Measurements from ENCODE around the gene SETD1B.
"Not testable (repeated sequence)": the region's sequence is repeated elsewhere in the genome, so short reads cannot be mapped to it uniquely, and the experiment has no call there.

The SETD1B gene

GRCh38 chr12:121803861-121804416, at the start of gene SETD1B:
Gene SETD1B, plus strand, starts transcription at chr12:121804009. Its CDS starts 729 bp downstream, at chr12:121804738.
- DNase-seq = peak; percentile 65

DNA sequence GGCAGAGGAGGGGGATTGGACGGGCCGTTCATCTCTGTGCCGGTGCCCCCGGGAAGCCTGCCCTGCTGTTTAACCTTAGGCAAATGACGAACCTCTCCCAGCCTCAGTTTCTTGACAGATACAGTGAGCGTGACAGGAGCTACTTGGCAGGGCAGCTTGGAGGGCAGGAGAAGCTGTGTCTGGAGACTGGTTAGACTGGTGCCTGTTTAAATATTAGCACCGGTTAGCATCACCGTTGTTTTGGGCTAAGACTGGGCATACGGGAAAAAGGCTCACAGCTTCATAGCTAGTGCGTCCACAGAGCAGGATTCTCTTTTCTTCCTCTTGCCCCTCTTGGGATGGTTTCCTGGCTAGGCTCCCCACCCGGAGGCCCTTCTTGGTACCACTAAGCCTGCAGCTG, 49.0 kb upstream of the SETD1B start:
- DNase-seq = no peak

DNA sequence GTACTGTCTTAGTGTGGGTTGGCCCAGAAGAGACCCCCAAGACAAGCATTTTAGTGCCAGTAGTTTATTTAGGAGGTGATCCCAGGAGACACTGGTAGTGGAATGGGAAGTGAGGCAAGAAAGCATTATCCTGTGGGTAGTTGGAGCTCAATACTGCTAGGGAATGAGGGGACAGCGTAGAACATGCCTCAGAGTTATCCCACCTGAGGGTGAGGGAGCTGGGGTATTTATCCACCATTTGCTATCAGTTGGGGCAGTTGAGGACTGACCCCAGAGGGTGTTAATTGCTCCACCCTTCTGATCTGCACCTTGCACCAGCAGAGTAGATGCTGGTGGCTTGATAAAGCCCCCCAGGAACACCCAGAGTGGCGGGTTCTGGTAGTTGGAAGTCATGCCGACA, 48.2 kb upstream of the SETD1B start:
- no peak for DNase-seq

DNA sequence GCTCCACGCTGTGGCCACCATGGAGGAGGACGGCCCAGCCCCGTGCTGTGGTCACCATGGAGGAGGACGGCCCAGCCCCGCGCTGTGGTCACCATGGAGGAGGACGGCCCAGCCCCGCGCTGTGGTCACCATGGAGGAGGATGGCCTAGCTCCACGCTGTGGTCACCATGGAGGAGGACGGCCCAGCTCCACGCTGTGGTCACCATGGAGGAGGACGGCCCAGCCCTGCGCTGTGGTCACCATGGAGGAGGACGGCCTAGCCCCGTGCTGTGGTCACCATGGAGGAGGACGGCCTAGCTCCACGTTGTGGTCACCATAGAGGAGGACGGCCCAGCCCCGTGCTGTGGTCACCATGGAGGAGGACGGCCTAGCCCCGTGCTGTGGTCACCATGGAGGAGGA, 45.3 kb upstream of the SETD1B start:
- DNase-seq = not testable (repeated sequence)

GRCh38 chr12:121762269-121762668, 41.5 kb upstream of the SETD1B start:
- no peak for DNase-seq

DNA sequence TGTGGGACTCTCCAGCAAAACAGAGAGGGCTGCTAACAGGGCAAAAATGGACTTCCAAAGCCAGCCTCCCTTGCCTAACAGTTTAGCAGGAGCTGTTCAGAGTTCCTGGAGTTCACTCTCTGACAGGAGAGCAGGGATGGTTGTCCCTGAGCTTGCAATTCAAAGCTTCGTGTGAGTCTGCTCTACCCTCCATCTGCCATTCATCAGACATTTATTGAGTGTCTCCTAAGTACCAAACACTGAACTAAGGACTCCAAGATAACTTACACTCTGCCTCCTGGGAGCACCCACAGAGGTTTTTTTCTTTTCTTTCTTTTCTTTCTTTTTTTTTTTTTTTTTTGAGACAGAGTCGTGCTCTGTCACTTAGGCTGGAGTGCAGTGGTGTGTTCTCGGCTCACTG, 39.0 kb upstream of the SETD1B start:
- no peak for DNase-seq

DNA sequence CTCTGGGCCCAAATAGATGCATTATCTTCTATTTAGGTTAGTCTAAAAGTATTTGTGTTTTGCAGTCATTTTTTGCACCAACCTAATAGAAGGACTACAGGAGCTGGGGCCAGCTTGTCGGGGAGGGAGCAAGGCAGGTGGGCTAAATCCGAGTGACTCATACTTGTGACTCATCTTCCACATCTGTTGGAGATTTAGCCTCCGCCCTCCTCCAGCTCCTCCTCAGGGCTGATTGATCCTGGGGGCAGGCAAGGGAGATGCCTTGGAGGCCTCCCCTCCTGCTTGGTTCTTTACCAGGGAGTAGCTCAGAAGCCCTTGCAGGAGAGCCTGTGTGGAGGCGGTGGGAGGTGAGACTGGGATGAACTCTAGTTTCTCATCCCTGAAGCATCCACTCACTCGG, 38.2 kb upstream of the SETD1B start:
- no peak for DNase-seq

DNA sequence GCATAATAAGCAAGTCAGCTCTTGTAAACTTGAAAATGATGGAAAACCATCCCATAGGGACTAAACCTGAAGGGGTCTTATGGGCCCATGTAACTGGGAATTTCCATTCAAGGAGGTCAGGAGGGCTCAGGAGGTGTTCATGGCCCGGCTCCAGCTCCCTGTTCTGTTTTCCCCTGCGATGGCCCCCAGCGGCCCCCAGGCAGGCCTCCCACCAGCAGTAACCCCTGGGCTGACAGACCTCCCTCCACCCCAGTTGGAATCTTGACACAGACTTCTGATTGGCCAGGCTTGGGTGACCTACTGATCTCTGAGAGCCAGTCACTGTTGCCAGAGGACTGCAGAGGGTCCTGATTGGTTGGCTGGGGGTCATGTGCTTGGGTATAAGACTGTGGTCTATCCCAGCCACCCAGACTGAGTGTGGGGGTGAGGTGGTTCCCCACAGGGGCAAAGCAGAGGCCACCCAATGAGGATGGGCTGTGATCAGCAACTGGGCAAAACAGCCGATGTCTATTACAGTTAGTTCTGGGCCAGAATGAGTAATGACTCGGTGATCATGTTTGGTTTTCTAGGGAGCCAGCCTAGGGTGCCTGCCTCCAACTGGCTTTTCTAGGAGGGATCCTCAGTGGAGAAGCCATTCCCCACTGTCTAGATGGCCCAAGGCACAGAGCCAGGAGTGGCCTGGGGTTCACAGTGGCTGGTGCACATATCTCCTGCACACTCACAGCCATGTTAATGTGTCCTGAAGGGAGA, 37.3 kb upstream of the SETD1B start:
- DNase-seq = no peak

DNA sequence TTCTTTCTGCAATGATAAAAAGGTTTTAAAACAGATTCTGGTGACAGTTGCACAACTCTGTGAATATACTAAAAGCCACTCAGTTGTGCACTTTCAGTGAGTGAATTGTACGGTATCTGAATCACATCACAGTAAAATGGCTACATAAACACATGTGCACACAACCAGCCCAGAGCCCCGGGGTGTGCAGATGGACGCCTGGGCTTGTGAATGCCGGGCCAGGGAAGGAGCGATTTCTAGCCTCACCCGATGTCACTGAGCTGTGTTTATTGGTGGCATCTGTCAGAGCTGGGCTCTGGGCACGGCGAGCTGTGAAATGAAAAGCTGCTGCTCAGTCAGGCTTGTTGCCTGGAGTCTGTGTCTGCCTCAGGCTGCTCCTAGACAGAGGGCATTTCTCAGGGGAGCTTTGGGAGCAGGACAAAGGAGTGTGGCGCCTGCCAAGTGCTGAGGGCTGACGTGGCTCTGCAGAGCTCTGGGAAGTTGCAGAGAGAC, 36.2 kb upstream of the SETD1B start:
- DNase-seq = no peak

GRCh38 chr12:121769297-121769830, 34.4 kb upstream of the SETD1B start:
- DNase-seq = no peak

DNA sequence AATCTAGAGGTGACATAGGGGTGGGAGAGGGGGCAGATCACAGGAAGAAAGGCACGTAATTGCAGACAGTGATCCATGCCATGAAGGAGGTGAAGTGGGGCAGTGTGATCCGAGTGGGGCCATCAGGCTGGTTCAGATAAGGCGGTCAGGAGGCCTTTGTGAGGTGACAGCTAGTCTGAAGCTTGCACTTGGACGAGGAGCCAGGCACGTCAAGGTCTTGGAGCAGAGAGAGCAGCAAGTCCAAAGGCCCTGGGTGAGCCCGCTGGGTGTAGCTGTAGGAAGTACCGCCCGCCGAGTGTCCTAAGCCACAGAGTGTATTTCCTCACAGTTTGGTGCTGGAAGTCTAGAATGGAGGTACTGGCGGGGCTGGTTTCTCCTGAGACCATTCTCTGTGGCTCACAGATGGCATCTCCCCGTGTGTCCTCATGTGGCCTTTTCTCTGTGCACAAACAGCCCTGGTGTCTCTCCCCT, 33.9 kb upstream of the SETD1B start:
- no peak for DNase-seq

DNA sequence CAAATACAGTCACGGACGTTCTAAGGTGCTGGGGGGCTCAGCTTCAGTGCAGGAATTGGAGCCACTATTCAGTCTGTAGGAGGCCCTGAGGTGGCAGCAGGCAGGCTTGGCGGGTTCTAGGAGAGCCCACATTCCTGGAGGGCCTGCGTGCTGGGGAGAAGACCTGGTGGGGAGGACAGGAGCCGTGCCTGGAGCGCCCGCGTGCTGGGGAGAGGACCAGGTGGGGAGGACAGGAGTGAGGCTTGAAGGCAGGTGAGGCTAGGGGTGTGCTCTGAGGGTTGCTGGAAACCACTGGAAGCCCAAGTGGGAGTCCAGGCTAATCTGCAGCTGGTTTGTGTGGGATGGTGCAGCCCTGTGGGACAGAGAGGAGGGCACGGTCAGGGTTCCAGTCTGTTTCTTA, 33.4 kb upstream of the SETD1B start:
- DNase-seq = no peak

DNA sequence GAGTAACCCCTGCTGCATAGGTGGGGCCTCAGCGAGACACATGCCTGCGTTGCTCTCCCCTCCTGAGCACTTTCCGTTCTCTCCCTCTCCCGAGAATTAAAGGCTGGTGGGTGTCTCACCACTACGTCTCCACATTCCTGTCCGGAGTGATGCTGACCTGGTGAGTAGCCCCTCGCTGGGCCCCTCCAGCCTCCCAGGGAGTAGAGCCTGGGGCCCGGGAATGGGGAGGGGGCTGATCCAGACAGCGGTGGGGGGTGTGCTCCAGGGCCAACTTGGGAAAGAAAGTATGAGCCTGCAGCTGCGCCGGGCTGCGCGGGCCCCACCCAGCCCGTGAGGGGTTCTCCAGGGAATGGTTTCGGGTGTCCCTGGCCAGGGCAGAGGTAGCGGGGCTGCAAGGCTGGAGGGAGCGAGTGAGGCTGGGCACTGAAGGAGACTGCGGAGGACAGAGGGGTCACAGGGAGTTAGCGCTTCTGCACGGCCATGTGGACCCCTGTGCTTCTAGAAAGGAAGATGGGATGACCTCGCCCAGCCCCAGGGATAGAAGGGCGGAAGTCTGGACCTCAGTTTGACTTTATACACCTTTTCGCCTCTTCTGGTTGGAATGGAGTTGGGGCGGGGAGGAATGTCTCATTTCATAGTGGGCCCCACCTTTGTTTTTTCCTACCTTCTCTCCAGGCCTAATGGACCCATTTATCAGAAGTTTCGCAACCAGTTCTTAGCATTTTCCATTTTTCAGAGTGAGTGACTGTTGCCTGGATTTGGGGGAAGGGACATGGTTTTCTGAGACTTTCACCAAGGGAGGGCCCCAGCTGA, 32.8 kb upstream of the SETD1B start:
- no peak for DNase-seq

DNA sequence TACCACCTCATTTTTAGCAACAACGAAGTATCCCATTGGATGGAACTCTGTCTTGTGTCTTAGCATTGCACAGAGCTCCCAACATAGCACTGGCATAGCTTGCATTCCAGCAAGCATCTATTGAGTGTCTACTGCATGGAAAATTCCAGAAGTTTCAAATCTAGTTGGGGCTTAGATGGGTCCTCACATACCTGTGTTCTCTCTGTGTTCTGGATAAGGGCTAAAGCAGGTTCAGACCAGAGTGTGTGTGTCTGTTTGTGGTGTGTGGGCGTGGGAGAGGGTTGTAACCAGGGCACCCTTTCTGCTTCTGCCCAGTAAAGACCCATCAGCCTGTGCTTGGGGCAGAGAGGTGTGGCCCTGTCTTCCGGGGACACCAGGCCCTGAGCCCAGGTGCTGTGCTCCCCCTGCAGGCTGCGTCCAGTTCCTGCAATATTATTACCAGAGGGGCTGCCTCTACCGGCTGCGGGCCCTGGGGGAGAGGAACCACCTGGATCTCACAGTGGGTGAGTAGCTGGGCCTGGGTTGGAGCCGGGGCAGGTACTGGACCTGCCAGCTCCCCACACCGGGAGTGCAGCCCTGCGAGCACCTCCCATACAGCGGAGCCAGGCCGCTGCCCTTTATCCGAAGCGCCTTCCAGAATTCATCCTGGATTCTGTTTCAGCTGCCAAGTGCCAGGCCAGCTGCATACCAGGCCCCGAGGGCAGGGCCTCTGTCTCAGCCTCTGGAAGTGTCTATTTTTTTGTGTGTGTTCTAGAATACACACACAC, 30.6 kb upstream of the SETD1B start:
- DNase-seq = peak; percentile 79

GRCh38 chr12:121774968-121775474, 28.8 kb upstream of the SETD1B start:
- no peak for DNase-seq

- DNase-seq = no peak
These were observed 28.3 kb upstream of the SETD1B start for GRCh38 chr12:121775501-121775900.

- DNase-seq = peak; percentile 94
These were observed 27.4 kb upstream of the SETD1B start for GRCh38 chr12:121776190-121777098.

DNA sequence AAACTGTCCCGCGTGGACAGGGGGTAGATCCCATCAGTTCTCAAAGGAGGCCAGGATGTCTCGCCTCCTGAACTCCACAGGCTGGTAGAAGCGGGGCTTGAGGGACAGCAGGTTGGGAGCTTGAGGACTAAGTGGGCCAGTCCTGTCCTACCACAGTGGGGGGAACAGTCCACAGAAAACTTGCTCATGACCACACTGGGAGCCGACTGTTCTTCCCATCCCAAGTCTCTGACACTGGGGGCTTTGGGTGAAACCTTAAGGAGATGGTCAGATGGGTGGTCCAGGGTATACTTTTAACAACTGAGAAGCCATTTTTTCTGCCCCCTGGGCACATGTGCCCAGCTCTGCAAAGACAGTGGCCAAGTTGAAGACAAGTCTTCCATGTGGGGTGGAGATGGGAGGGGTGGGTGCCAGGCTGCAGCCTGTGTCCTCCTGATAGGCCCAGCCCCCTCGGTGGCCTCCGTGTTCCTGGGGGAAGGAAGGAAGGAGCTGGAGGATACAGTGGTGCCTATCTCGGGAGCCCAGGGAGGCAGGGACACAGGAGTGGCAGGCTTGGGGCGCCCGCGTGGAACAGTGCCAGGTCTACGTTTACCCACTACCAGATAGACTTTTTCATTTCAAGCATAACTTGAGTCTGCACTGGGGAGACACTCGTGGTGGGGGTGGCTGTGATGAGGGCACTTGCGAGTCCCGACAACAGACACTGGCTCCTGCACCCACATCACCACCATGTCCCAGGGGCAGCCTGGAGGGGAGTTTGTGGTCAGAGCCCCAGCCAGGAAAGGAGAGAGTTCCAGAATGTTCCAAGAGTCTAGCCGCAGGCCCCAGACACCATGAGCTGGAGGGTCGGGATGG, 25.0 kb upstream of the SETD1B start:
- no peak for DNase-seq

DNA sequence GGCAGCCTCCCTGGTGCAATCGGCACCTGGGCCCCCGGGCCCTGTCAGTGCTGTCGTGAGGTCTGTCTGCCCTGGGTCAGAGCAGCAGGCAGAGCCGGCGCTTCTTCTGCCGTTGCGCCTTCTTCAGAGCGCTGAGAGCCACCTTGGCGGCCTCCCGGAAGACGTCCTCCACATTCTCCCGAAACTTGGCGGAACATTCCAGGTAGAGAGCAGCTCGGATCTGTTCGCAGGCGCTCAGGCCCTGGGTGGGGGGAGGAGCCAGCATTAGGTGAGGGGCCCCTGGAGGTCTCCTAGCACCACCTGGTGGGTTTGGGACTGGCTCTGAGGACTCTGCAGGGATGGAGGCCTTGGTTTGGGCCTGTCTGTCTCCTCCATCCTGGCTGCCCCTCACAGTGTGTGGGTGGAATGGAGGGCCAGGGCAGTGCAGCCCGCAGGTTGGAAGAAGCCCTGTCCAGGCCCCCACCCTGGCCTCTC, 24.4 kb upstream of the SETD1B start:
- no peak for DNase-seq

GRCh38 chr12:121780429-121780828, 23.4 kb upstream of the SETD1B start:
- DNase-seq = no peak

All from activated T-cell treated with anti-CD3 and anti-CD28 coated beads, Interleukin-2, amount 50 U/mL, for 1 hour (primary cell).